Tibial nerve (tissue), 4 donors: Measurements from ENCODE around the gene PRKAG1. TPM values are rescaled to one million over a fixed set of nuclear protein-coding genes. Genes with fewer than 3 reads are reported as not detected.

Experiments used
- DNase-seq, 2 donors: peaks; one replicate each; pipeline ENCODE4 v3.0.0-alpha.2; 2019; ENCODE audit warnings: low spot score in 2 of 2
- H3K27ac ChIP-seq, 4 donors: fragments of 200-600 bp; sonication (generic) in 3 of 4; one replicate each; pipeline ENCODE4 v1.5.1; 2017 to 2019; ENCODE audit warnings: mild to moderate bottlenecking in 1 of 4
- H3K27me3 ChIP-seq, 2 donors: fragments of 200-600 bp; sonication (generic) in 1 of 2; one replicate each; pipeline versions ENCODE4 v1.5.1 to v1.6.0; 2017 to 2019
- H3K36me3 ChIP-seq, 3 donors: fragments of 200-600 bp; sonication (generic); one replicate each; pipeline ENCODE4 v1.5.1; 2018 to 2019
- H3K4me1 ChIP-seq, 4 donors: fragments of 200-600 bp; sonication (generic) in 3 of 4; one replicate each; pipeline ENCODE4 v1.5.1; 2017 to 2019
- H3K4me3 ChIP-seq, 4 donors: fragments of 200-600 bp; sonication (generic) in 3 of 4; one replicate each; pipeline ENCODE4 v1.5.1; 2017 to 2019; ENCODE audit warnings: mild to moderate bottlenecking in 1 of 4, moderate library complexity in 1 of 4
- H3K9me3 ChIP-seq, 4 donors: fragments of 200-600 bp; sonication (generic) in 3 of 4; one replicate each; pipeline ENCODE4 v1.5.1; 2017 to 2019
- CTCF ChIP-seq, 5 experiments: fragments of 200-600 bp in 3 of 5; fragments of 450-650 bp in 2 of 5; sonication (generic) in 3 of 5; IDR thresholded peaks; one replicate each; pipeline ENCODE4 v1.5.1; 2016 to 2019; ENCODE audit warnings: antibody characterized with exemption in 5 of 5, mild to moderate bottlenecking in 3 of 5, moderate library complexity in 2 of 5
- EP300 ChIP-seq, 2 donors: sonication (generic); formaldehyde crosslinking; IDR thresholded peaks; one replicate each; pipeline ENCODE4 v1.6.1; 2017; ENCODE audit warnings: antibody characterized with exemption in 2 of 2, mild to moderate bottlenecking in 1 of 2
- POLR2A ChIP-seq, 2 donors: fragments of 450-650 bp; IDR thresholded peaks; one replicate each; pipeline ENCODE4 v1.6.1; 2017; ENCODE audit warnings: antibody characterized with exemption in 2 of 2, mild to moderate bottlenecking in 2 of 2, moderate library complexity in 2 of 2
- WGBS, 2 donors: methylation state at CpG; one replicate each; pipeline ENCODE4 v1.1.5; 2018; 5-methylcytosine and 5-hydroxymethylcytosine counted together
- total RNA-seq, 4 donors: library from RNA; depleted of rRNA; stranded (reverse); fragments of >200 nt; gene quantifications; one replicate each; pipeline ENCODE4 v1.1.0, GENCODE V29; 2016

The PRKAG1 gene
- total RNA-seq, 4 donors from 2014 or later: 40.6 to 60.7 (median 46.1) TPM

- Histone ChIP-seq H3K27ac (peak overlapping the region in 2 of 4 donors; percentile 86 to 88), H3K36me3 (no peaks in the 10 kb centered on the region), H3K27me3 (no peaks in the 10 kb centered on the region), H3K9me3 (no peaks in the 10 kb centered on the region), H3K4me1 (peaks cover 0 to 30% (median 15%) of the 10 kb centered on the region in 4 donors), H3K4me3 (peak overlapping the region in 2 of 4 donors; percentile 82 to 93)
- DNase-seq: no peak
- 28% methylated on average over 3 of the region's 3 CpGs for WGBS, 2 donors
- TF ChIP-seq EP300 (IDR thresholded peaks at IDR 0.05) (no peak), POLR2A (IDR thresholded peaks at IDR 0.05) (no peak), CTCF (IDR thresholded peaks at IDR 0.05) (no peak)
These were observed 60.6 kb downstream of the PRKAG1 start for GRCh38 chr12:48958049-48958388.

GRCh38 chr12:48957141-48958048 is 61.2 kb downstream of the PRKAG1 start, which contains the start of gene ARF3:
TSS of gene ARF3 (minus strand) at chr12:48957487. CDS start at chr12:48941095, 16,392 bp downstream.
- H3K27ac ChIP-seq: peak within 1 kb of the TSS in 3 of 4 donors; percentile 83 to 88 (median 86)
- no peaks in the 10 kb centered on the region for H3K27me3 ChIP-seq
- peaks cover 0 to 30% (median 15%) of the 10 kb centered on the region in 4 donors for H3K4me1 ChIP-seq
- peaks cover 0 to 4% (median 0%) of the 10 kb centered on the region in 3 donors for H3K36me3 ChIP-seq
- peak; percentile 82 to 87 for DNase-seq
- H3K9me3 ChIP-seq: no peaks in the 10 kb centered on the region
- TF ChIP-seq CTCF (IDR thresholded peaks at IDR 0.05) (peak in 1 of 5 experiments; percentile 19), POLR2A (IDR thresholded peaks at IDR 0.05) (peak in 1 of 2 donors; percentile 30), EP300 (IDR thresholded peaks at IDR 0.05) (peak in 1 of 2 donors; percentile 77)
- peak within 1 kb of the TSS; percentile 82 to 93 (median 90) for H3K4me3 ChIP-seq
- 0 to 1% methylated on average over 54 of the region's 58 CpGs for WGBS, 2 donors

GRCh38 chr12:48956279-48957140 is 62.1 kb downstream of the PRKAG1 start:
- DNase-seq: peak; percentile 57 to 81
- TF ChIP-seq CTCF (IDR thresholded peaks at IDR 0.05) (no peak), EP300 (IDR thresholded peaks at IDR 0.05) (peak in 1 of 2 donors; percentile 55)
- peaks cover 0 to 4% (median 0%) of the 10 kb centered on the region in 3 donors for H3K36me3 ChIP-seq
- no peaks in the 10 kb centered on the region for H3K9me3 ChIP-seq
- whole genome bisulfite sequencing, 2 donors: 1% methylated on average over 27 to 29 of the region's 29 CpGs
- H3K4me3 ChIP-seq: peak overlapping the region; percentile 82 to 93 (median 90)
- no peaks in the 10 kb centered on the region for H3K27me3 ChIP-seq
- H3K4me1 ChIP-seq: peaks cover 0 to 30% (median 15%) of the 10 kb centered on the region in 4 donors
- peak overlapping the region in 3 of 4 donors; percentile 83 to 88 (median 86) for H3K27ac ChIP-seq

DNA sequence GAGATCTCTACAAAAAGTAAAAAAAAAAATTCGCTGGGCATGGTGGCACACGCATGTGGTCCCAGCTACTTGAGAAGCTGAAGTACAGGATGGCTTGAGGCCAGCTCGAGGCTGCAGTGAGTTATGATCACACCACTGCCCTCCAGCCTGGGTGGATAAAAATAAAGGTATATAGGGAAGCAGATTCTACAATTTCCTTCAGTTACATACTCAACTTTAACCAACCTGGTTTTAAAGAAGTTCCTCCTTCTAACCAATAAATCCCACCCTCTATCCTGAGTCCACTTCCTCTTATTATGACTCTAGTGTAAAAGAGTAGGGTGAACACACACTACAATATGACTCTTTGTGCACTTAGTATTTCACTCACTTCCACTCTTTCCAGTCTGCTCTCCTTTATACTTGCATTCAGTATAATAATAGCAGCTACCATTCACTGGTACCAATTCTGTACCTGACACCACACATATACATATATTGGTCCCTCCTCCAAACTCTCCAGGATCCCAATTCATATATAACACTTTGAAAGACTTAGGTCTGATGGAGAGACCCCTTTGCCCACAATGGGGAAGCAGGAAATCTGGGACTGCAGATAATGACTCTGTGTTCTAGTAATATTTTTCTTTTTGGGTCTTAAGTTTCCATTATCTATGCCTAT is 63.6 kb downstream of the PRKAG1 start:
- WGBS, 2 donors: 76 to 85% methylated on average over 3 of the region's 3 CpGs
- Histone ChIP-seq H3K4me3 (no peak overlapping the region), H3K9me3 (no peaks in the 10 kb centered on the region), H3K27me3 (no peaks in the 10 kb centered on the region), H3K4me1 (peaks cover 0 to 30% (median 15%) of the 10 kb centered on the region in 4 donors), H3K36me3 (peaks cover 0 to 6% (median 0%) of the 10 kb centered on the region in 3 donors), H3K27ac (no peak overlapping the region)
- TF ChIP-seq CTCF (IDR thresholded peaks at IDR 0.05) (no peak), POLR2A (IDR thresholded peaks at IDR 0.05) (no peak), EP300 (IDR thresholded peaks at IDR 0.05) (no peak)
- no peak for DNase-seq
